ENCODE measurements around the gene FAM20C.
"Not testable (repeated sequence)": the region's sequence is repeated elsewhere in the genome, so short reads cannot be mapped to it uniquely, and the experiment has no call there.

FAM20C gene

GRCh38 chr7:297141-297540 is 104.8 kb downstream of the FAM20C start:
- DNase-seq = not testable (repeated sequence)

GRCh38 chr7:297611-298374 is 105.4 kb downstream of the FAM20C start:
- DNase-seq = no peak

- DNase-seq = no peak
These were observed 106.0 kb downstream of the FAM20C start for GRCh38 chr7:298375-298702.

GRCh38 chr7:298743-299142 is 106.4 kb downstream of the FAM20C start:
- no peak for DNase-seq

- no peak for DNase-seq
These were observed 106.8 kb downstream of the FAM20C start for GRCh38 chr7:299169-299568.

GRCh38 chr7:299628-300027 is 107.3 kb downstream of the FAM20C start:
- DNase-seq = no peak

GRCh38 chr7:300048-300447 is 107.7 kb downstream of the FAM20C start:
- no peak for DNase-seq

- no peak for DNase-seq
These were observed 108.3 kb downstream of the FAM20C start for GRCh38 chr7:300546-301290.

- no peak for DNase-seq
These were observed 109.1 kb downstream of the FAM20C start for GRCh38 chr7:301291-302053.

GRCh38 chr7:302054-302992 is 110.0 kb downstream of the FAM20C start:
- no peak for DNase-seq

- DNase-seq = no peak
These were observed 111.1 kb downstream of the FAM20C start for GRCh38 chr7:303425-303824.

GRCh38 chr7:303884-304573 is 111.7 kb downstream of the FAM20C start:
- no peak for DNase-seq

GRCh38 chr7:304574-305409 is 112.4 kb downstream of the FAM20C start:
- no peak for DNase-seq

- no peak for DNase-seq
These were observed 113.2 kb downstream of the FAM20C start for GRCh38 chr7:305410-306151.

GRCh38 chr7:307970-308369 is 115.6 kb downstream of the FAM20C start:
- DNase-seq = no peak

- no peak for DNase-seq
These were observed 117.3 kb downstream of the FAM20C start for GRCh38 chr7:309586-310228.

Data from NCI-H1092 treated with DMSO at 0.1 percent for 48 hours (cell line).